Daoy (cell line): ENCODE measurements around the gene SDE2. TPM values are rescaled to one million over a fixed set of nuclear protein-coding genes. Genes with fewer than 3 reads are reported as not detected.
A peak's percentile ranks its signal among the peaks of the same experiment; 100 is the strongest.
"Not testable (repeated sequence)": the region's sequence is repeated elsewhere in the genome, so short reads cannot be mapped to it uniquely, and the experiment has no call there.

Experiments used
- DNase-seq: peaks from one replicate; pipeline ENCODE4 v3.0.0-alpha.2; 2015; ENCODE audit warnings: low read depth
- total RNA-seq: library from RNA; depleted of rRNA; stranded (reverse); fragments of >200 nt; shearing (Covaris generic); gene quantifications from 2 replicates; pipeline ENCODE4 v1.2.3, GENCODE V29; 2014; rRNA removed

Gene SDE2
- total RNA-seq = 21.0 and 22.5 TPM in 2 replicates

DNA sequence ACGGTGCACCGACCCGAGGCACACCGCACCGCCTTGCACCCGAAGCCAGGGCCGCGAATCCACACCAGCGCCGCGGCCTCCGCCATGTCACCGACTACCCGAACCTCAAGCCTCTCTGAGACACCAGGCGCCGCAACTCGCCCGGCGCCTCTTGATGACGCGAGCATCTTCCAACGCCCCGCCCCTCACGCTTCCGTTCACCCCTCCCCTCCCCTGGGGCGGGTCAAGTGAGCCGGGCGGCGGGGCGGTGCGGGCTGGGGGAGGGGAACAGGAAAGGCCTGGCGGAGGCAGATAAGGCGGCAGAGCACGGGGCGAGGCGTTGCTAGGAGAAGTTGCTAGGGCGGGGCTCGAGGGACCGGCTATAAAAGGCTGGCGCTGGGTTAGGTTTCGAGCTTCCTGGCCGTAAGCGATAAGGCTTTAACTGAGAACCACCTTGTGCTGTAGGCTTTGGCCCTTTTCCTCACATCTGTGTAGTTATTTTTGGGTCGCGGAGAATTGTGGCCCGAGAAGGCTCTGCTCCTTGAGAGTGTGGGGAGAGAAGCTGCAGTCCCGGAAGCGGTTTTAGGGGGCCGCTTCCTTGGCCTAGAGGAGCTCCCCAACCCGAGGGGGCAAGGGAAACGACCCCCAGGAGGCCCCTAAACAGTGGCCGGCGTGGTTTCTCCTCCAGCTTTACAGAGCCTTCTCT, at the start of gene SDE2:
SDE2 (minus strand) TSS at position 117 of the 685 bp plus-strand sequence; CDS start at position 86, 31 bp downstream.
- peak; percentile 99 for DNase-seq

DNA sequence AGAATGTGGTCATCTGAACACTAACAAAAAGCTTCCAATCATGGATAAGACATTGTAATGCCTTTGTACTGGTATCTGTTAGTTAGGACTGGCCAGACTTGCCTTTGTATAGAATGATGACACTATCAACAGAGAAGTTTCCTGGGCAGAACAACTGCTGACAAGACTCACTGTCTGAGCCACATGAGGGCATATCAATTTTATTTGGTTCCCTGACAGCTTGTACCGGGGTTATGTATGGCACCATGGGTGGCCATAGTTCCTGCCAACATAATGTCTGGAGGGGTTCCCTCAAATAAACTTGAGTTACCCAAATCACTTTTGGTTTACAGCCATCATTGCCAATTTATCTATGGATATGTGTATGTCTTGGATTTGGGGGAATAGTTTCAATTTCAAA, 49.7 kb upstream of the SDE2 start:
- DNase-seq = no peak

DNA sequence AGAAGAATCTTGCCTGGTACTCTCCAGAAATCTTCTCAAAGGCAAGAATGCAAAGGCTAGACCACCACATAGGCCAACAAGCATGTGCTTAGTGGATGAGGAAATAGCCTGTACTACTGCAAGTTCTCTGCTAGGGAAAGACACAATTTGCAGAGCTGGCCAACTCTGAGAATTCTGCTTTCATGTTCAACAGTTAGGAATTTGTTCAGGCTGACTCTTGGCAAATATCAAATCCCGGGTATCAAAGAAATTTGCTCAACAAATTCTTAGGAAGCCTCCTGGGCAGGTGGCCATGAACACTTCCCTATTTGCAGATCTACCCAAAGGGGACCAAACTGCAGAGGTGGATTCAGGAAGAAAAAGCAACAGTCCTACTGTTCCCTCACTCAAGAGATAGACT, 48.4 kb upstream of the SDE2 start:
- DNase-seq = no peak

DNA sequence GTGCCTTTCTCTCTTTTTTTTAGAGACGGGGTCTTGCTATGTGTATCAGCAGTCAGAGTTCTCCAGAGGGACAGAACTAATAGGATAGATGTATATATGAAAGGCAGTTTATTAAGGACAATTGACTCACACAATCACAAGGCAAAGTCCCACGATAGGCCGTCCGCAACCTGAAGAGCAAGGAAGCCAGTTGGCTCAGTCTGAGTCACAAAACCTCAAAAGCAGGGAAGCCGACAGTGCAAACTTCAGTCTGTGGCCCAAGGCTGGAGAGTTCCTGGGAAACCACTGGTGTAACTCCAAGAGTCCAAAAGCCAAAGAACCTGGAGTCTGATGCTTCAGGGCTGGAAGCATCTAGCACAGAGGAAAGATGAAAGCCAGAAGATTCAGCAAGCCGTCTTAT, 47.1 kb upstream of the SDE2 start:
- DNase-seq = peak; percentile 88

DNA sequence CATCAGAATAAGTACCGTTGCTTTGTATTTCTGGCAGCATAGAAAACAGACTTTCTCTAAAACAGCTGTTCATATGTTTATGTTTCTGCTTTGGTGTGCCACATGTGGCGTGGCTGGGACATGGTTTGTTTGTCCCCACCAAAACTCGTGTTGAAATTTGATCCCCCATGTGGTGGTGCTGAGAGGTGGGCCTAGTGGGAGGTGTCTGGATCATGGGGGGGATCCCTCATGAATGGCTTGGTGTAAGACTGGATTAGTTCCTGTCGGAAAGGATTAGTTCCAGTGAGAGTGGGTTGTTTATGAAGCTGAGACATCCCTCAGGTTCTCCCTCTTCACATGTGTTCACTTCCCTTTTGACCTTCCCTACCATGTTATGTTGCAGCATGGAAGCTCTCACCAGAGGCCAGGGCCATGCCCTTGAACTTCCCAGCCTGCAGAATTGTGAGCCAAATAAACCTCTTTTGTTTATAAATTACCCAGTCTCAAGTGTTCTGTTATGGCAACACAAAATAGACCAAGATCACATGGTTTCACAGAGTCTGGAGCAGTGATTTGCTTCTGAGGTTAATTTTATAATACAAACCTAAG, 45.5 kb upstream of the SDE2 start:
- DNase-seq = no peak

DNA sequence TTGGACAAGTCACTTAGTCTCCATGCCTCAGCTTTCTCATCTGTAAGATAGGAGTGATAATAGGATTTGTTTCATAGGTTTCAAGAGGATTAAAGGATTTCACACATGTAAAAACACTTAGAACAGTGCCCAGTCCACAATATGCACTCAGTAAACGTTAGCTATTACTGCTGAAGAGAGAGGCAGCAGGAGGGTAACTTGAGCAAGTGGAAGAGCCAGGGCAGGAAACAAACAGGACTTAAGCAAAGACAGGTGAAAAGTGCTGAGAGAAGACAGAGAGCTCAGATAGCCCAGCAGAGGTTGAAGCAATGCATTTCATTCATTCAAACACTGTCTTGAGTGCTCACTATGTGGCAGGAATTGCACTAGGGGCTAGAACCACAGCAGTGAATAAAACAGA, 42.3 kb upstream of the SDE2 start:
- no peak for DNase-seq

DNA sequence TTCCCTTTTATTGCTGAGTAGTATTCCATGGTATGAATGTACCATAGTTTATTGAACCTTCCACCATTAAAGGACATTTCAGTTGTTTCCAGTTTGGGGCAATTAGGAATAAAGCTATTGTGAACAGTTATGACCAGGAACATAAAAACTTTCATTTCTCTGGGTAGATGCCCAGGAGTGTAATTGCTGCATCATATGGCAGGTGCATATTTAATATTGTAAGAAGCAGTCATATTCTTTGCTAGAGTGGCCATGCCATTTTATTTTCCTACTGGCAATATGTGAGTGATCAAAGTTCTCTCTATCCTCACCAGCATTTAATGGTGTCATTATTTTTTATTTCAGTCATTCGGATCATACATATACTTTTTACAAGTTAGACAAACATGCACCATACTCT, 39.5 kb upstream of the SDE2 start:
- no peak for DNase-seq

DNA sequence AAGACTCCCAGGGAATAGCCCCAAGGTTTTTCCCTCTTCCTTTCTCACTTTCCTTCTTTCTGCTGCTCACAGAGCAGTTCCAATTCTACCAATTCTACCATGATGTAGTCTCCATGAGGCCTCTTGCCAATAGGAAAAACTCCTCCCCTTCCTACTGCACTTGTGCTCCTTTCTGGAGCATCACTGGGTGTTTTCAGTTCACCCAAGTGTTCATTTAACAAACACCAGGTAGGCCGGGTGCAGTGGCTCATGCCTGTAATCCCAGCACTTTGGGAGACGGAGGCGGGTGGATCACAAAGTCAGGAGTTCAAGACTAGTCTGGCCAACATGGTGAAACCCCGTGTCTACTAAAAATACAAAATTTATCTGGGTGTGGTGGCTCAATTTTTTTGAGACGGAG, 36.8 kb upstream of the SDE2 start:
- no peak for DNase-seq

DNA sequence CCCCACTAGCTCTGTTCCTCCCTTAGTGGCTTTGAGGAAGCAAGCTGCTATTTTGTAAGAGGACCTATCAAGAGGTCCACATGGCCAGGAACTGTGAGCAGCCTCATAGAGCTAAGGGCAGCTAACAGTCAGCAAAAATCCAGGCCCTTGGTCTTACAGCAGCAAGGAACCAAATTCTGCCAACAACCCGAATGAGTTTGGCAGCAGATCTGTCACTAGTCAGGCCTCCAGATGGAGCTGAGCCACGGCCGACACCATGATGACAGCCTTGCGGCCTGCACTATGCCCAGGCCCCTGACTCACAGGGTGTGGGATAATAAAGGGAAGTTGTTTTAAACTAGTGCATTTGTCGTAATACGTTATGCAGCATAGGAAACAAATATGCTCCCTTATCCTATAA, 35.3 kb upstream of the SDE2 start:
- peak; percentile 94 for DNase-seq

DNA sequence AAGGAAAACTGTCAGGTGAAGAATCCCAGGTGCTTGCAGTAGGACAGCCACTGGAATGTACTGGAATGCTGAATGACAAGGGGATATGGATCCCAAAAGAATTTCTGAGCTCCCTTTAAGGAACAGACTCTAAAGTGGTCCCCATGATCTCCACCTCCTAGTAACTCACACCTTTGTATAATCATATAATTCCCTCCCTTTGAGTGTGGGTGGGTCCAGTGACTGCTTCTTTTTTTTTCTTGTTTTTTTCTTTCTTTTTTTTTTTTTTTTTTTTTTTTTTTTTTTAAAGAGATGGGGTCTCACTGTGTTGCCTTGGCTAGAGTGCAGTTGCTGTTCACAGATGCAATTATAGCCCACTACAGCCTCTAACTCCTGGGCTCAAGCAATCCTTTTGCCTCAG, 34.8 kb upstream of the SDE2 start:
- no peak for DNase-seq

DNA sequence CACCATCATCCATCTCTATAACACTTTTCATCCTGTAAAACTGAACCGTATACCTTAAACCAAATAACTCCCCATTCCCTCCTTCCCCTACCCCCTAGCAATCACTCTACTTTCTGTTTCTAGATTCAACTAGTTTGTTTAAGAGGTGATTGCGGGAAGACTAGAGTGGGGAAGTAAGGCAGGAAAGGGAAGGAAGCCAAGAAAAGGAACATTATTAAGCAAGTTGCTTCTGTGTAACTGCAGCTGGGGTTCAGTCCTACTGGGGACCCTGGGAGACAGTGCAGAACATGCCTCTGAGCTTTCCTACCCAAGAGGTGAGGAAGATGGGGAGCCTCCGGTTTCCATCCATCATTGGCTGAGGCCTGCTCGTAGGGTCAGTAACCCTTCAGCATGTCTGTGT, 34.4 kb upstream of the SDE2 start:
- DNase-seq = no peak

DNA sequence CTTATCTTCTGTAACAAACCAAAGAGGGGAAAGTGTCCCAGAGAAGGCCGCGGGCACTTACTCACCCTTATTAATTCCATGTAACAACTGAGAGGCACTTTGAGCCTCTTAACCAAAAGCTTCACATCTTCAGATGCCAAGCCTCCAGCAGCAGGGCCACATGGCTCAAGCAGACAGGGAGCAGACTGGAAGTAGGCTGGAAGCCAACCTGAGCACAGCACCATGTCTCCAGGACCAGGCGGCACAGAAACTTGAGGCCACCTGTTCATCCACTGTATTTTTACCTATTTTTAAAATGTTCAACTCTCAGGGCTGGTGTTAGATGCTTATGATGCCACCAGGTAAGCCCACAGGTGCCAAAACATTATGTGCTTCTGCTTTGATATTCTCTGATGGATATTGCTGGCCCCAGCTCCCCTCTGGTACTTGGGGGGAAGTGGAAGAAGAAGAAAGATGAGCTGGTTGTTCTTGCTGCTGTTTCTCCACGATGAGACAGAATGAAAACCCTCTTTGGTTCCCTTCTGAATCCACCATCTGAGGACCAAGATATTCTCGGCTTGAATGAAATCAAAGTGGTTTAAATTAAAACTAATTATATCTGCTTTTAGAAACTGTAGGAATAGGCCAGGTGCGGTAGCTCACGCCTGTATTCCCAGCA, 30.6 kb upstream of the SDE2 start:
- DNase-seq = no peak

DNA sequence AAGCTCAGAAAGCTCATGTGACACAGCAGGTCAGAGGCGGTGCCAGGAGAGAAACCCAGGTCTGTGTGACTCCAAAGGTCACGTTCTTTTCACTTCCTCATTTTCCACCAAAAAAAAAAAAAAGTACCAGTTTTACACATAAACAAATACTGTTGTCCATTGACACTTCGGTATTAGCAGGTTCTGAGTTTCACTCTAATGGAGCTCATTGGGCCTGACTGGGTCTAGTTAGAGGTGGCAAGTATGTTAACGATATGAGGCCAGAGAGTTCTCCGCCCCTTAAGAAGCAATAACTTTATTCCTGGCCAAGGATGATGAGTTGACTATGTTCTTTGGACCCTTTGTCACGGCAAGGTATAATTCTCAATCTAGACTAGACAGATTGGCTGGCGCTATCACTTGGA, 30.0 kb upstream of the SDE2 start:
- no peak for DNase-seq

DNA sequence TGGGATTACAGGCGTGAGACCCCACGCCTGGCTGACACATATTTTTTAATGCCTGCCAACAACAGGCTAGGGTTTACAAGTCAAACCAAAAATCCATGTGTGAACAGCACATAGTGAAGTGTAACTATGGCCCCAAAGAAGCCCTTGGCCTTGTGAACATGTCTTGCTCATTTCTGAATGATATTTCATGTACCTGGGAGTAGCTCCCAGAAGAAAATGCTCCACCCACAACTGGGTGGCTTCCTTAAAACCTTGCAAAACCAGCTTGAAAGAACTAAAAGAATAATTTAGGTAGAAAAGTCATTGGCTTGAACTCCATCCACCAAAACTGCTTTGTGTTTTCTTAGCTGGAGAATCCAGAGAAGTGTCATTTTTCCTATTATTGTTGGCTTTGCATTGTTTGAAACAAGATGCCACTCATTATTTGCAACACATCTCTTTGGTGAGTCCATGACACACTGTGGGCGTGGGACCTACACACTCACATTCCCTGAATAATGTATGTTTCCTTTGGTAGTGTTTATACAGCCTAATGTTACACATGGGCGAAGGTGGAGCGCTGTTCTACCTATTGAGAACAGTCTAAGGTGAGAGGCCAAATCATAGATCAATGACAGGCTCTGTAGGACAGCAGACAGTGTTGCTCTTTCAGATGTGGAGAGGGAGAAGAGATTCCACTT, 28.5 kb upstream of the SDE2 start:
- no peak for DNase-seq

DNA sequence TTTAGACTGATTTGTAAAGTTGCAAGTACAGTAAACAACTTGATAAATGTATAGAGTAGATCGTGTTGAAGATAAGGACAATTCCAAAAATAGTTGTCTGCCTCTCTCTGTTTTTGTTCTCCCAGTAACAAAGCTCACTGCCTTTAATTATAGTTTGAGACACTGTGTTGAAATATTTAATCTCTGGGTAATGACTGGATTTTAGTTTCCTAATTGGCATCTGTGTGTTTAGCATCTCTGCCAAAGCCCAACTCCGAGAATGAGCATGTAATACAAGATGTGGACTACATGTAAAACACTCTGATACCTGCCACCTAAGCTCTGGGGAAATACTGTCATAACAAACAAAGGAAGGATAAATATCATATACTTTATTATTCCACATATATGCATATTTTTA, 27.7 kb upstream of the SDE2 start:
- DNase-seq = no peak

DNA sequence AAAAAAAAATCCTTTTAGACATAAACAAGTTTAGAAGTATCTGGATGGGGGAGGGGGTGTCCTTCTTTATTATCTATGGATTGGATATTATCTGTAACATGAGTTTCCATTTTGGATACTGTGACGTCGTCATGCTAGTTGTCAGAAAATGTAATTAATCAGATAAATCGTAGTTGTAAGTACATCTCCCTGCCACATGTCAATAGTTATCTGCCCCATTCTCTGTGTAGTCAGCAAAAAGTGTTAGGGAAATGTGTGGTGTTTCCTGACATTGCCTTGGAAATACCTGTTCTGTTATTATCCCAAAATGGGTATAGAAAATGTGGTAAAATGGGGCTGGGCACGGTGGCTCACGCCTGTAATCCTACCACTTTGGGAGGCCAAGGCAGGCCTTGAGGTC, 24.6 kb upstream of the SDE2 start:
- DNase-seq = no peak

DNA sequence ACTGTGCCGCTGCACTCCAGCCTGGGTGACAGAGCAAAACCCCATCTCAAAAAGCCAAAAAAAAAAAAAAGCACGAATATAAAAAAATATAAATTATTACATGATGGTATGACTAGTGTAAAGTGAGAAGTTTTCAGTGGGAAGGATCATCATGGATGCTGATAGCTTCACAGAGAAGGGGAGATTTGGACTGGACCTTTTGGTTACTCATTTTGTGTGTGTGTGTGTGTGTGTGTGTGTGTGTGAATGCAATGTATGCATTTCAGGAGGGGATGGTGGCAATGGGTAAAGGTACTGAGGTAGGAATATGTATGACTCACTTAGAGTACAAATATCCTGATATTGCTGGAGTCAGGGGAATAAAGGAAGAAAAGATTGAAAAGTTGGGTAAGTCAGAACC, 22.7 kb upstream of the SDE2 start:
- DNase-seq = no peak

DNA sequence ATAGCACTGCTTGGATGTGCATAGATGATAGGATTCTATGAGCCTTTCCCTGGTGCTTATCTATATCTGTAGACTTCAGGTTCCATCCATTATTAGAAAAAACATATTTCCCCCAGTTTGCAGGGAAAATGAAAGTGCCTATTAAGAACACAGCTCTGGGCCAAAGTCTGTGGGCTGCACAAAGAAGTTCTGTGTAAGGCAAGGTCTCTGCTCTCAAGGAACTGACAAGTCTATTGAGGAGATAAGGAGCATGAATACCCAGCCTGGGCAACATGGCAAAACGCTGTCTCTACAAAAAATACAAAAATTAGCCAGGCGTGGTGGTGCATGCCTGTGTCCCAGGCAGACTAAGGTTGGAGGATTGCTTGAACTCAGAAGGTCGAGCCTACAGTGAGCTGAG, 22.3 kb upstream of the SDE2 start:
- DNase-seq = no peak

DNA sequence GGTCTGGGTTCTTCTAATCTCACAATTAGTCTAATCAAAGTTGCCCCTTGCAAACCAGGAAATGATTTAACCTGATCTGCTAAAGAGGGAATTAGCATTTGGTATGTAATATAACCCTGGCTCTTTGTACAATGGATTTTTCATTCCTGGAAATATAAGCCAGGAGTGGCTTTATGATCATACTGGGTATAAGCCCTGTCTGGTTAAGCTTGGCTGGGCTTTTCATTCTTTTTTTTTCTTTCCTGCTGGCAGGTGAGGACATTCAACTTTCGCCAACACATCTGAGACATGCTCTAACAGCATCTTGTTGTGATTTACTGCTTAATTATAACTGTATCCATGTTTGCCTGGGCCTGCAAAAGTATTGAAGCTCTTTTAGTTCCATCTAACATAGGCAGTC, 20.4 kb upstream of the SDE2 start:
- DNase-seq = no peak

DNA sequence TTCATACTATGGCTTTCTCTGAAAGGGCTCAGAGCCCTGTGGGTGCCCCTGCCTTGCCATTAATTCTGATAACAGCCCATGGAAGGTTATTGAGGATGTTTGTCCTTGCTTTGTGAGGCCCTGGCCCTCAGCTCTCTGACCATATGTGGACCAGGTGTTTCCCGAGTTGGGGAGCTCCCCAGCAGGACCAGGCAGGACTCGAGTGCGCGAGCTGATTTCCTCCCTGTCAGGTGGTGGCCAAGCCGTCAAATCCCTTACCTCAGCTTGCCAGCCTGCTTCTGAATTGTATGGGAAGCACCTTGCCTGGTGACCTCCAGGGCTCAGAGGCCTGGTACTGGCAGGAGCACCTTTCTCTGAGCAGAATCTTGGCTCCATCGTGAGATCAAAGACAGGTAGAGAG, 17.9 kb upstream of the SDE2 start:
- DNase-seq = no peak

DNA sequence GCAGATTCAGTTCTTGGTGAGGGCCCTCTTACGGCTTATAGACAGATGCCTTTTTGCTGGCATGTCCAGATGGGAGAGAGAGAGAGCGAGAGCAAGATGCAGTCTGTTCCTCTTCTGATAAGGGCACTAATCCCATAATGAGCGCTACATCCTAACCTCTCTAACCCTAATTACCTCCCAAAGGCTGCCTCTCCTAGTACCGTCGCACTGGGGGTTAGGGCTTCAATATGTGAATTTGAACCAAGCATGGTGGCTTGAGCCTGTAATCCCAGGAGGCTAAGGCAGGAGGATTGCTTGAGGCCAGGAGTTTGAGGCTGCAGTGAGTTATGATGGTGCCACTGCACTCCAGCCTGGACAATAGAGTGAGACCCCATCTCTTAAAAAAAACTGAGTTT, 10.5 kb upstream of the SDE2 start:
- DNase-seq = no peak

DNA sequence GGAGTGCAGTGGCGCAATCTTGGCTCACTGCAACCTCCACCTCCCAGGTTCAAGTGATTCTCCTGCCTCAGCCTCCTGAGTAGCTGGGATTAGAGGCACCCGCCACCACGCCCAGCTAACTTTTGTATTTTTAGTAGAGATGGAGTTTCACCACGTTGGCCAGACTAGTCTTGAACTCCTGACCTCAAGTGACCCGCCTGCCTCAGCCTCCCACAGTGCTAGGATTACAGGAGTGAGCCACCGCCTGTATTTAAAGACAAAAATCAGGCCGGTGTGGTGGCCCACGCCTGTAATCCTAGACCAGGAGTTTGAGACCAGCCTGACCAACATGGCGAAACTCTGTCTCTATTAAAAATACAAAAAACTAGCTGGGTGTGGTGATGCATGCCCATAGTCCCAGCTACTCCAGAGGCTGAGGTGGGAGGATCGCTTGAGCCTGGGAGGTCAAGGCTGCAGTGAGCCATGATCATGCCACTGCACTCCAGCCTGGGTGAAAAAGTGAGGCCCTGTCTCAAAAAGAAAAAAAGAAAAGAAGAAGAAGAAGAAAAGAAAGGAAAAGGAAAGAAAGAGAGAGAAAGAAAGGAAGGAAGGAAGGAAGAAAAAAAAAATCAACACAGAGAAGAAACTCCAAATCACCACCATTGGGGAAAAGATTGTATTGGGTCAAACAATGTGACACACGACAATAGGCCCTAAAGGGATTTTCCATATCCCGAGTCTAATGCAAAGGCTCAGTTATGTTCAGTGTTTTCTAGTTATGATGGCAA, 8.2 kb upstream of the SDE2 start:
- not testable (repeated sequence) for DNase-seq
